NCI-H187 treated with DMSO at 0.1 percent for 48 hours (cell line): ENCODE measurements around the gene FARP1.

Experiments used
- DNase-seq: peaks from one replicate; lab custom pipeline; 2025; lab: John Stamatoyannopoulos, UW

The FARP1 gene

GRCh38 chr13:98332222-98332621 lies 189.3 kb downstream of the FARP1 start:
- no peak for DNase-seq

- DNase-seq: no peak
These were observed 189.8 kb downstream of the FARP1 start for GRCh38 chr13:98332691-98333090.

GRCh38 chr13:98333486-98333885 lies 190.6 kb downstream of the FARP1 start:
- DNase-seq: no peak

- DNase-seq: no peak
These were observed 191.8 kb downstream of the FARP1 start for GRCh38 chr13:98334620-98335205.

GRCh38 chr13:98335721-98336120 lies 192.8 kb downstream of the FARP1 start:
- DNase-seq: no peak

- DNase-seq: no peak
These were observed 195.4 kb downstream of the FARP1 start for GRCh38 chr13:98338310-98338709.

GRCh38 chr13:98339684-98340425 lies 197.0 kb downstream of the FARP1 start:
- DNase-seq: no peak

- no peak for DNase-seq
These were observed 200.1 kb downstream of the FARP1 start for GRCh38 chr13:98342953-98343352.

- no peak for DNase-seq
These were observed 200.6 kb downstream of the FARP1 start for GRCh38 chr13:98343461-98343860.

- DNase-seq: no peak
These were observed 201.5 kb downstream of the FARP1 start for GRCh38 chr13:98344392-98344791.

GRCh38 chr13:98345107-98345935 lies 202.4 kb downstream of the FARP1 start:
- DNase-seq: no peak

- no peak for DNase-seq
These were observed 204.2 kb downstream of the FARP1 start for GRCh38 chr13:98346904-98347636.

- no peak for DNase-seq
These were observed 204.9 kb downstream of the FARP1 start for GRCh38 chr13:98347756-98348155.

GRCh38 chr13:98348466-98349200 lies 205.7 kb downstream of the FARP1 start:
- no peak for DNase-seq

- DNase-seq: no peak
These were observed 206.9 kb downstream of the FARP1 start for GRCh38 chr13:98349731-98350305.

GRCh38 chr13:98350746-98351330 lies 207.9 kb downstream of the FARP1 start:
- no peak for DNase-seq

GRCh38 chr13:98351636-98352035 lies 208.7 kb downstream of the FARP1 start:
- DNase-seq: no peak

- DNase-seq: no peak
These were observed 209.3 kb downstream of the FARP1 start for GRCh38 chr13:98352226-98352625.

- DNase-seq: no peak
These were observed 210.9 kb downstream of the FARP1 start for GRCh38 chr13:98353750-98354149.

- no peak for DNase-seq
These were observed 216.0 kb downstream of the FARP1 start for GRCh38 chr13:98358937-98359336.

- no peak for DNase-seq
These were observed 217.7 kb downstream of the FARP1 start for GRCh38 chr13:98360545-98360944.
